Measurements from ENCODE around the gene HEATR1.

DNA sequence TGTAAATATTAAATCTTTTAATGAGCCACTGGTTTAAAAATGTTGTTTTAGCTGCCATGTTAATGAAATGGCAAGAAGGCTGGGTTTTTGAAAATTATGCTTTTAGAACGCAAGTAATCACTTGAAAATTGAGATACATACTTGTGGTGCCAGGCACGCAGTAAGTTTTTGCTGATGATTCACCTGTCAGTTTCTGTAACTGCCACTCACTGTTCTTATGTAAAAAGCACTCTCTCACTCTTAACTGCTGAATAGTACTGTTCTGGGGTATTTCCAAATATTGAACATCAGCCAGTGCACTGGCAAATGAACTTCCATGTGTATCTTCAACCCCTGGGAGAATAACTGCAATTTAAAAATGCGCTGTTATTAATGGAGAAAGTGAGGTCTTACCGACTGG lies 62.6 kb downstream of the HEATR1 start:
- TF ChIP-seq, protein P1, sequence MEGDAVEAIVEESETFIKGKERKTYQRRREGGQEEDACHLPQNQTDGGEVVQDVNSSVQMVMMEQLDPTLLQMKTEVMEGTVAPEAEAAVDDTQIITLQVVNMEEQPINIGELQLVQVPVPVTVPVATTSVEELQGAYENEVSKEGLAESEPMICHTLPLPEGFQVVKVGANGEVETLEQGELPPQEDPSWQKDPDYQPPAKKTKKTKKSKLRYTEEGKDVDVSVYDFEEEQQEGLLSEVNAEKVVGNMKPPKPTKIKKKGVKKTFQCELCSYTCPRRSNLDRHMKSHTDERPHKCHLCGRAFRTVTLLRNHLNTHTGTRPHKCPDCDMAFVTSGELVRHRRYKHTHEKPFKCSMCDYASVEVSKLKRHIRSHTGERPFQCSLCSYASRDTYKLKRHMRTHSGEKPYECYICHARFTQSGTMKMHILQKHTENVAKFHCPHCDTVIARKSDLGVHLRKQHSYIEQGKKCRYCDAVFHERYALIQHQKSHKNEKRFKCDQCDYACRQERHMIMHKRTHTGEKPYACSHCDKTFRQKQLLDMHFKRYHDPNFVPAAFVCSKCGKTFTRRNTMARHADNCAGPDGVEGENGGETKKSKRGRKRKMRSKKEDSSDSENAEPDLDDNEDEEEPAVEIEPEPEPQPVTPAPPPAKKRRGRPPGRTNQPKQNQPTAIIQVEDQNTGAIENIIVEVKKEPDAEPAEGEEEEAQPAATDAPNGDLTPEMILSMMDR (IDR thresholded peaks at IDR 0.05), result no peak
- no peak for TF ChIP-seq EP300 (IDR thresholded peaks at IDR 0.05; ENCODE audit: low read depth)
- TF ChIP-seq POLR2A (IDR thresholded peaks at IDR 0.05), result no peak

All from transverse colon (tissue), 3 donors.